Mucosa of stomach (tissue), 1 donor: ENCODE results near the gene CNOT1.
"Not testable (repeated sequence)": the region's sequence is repeated elsewhere in the genome, so short reads cannot be mapped to it uniquely, and the experiment has no call there.

Experiments
- H3K27me3 ChIP-seq: one replicate; pipeline ENCODE4 v1.7.0; 2013; ENCODE audit warnings: mild to moderate bottlenecking, low read length; ENCODE audit not compliant: control insufficient read depth, insufficient read depth
- H3K36me3 ChIP-seq: one replicate; pipeline ENCODE4 v1.7.0; 2013; ENCODE audit warnings: low read length; ENCODE audit not compliant: control insufficient read depth, insufficient read depth
- H3K4me1 ChIP-seq: one replicate; pipeline ENCODE4 v1.7.0; 2013; ENCODE audit warnings: mild to moderate bottlenecking, low read length; ENCODE audit not compliant: control insufficient read depth, insufficient read depth
- H3K4me3 ChIP-seq: one replicate; pipeline ENCODE4 v1.7.0; 2013; ENCODE audit warnings: low read length
- H3K9ac ChIP-seq: one replicate; pipeline ENCODE4 v1.7.0; 2013; ENCODE audit warnings: mild to moderate bottlenecking, low read length, moderate library complexity
- H3K9me3 ChIP-seq: one replicate; pipeline ENCODE4 v1.7.0; 2013; ENCODE audit warnings: mild to moderate bottlenecking, low read length, moderate library complexity; ENCODE audit not compliant: control insufficient read depth
- donor health status: Pancreatic carcinoma.

Gene CNOT1

GRCh38 chr16:58635502-58635901, 5.9 kb upstream of the CNOT1 start:
- Histone ChIP-seq H3K9me3 (no peaks in the 10 kb centered on the region), H3K36me3 (no peaks in the 10 kb centered on the region), H3K4me3 (no peak overlapping the region), H3K27me3 (no peaks in the 10 kb centered on the region), H3K9ac (no peak overlapping the region), H3K4me1 (peaks cover 7% of the 10 kb centered on the region)

GRCh38 chr16:58634265-58634802, 4.7 kb upstream of the CNOT1 start:
- Histone ChIP-seq H3K4me3 (no peak overlapping the region), H3K27me3 (no peaks in the 10 kb centered on the region), H3K9me3 (no peaks in the 10 kb centered on the region), H3K9ac (no peak overlapping the region), H3K36me3 (no peaks in the 10 kb centered on the region), H3K4me1 (peaks cover 7% of the 10 kb centered on the region)

GRCh38 chr16:58628845-58629732, 537 bp downstream of the CNOT1 start:
- Histone ChIP-seq H3K36me3 (no peaks in the 10 kb centered on the region), H3K9me3 (no peaks in the 10 kb centered on the region), H3K4me3 (peak overlapping the region; percentile 98), H3K4me1 (peaks cover 8% of the 10 kb centered on the region), H3K9ac (peak overlapping the region; percentile 99), H3K27me3 (no peaks in the 10 kb centered on the region)

- H3K27me3 ChIP-seq, result no peaks in the 10 kb centered on the region
- peaks cover 8% of the 10 kb centered on the region for H3K4me1 ChIP-seq
- H3K36me3 ChIP-seq, result no peaks in the 10 kb centered on the region
- H3K4me3 ChIP-seq, result no peak overlapping the region
- no peak overlapping the region for H3K9ac ChIP-seq
- H3K9me3 ChIP-seq, result no peaks in the 10 kb centered on the region
These were observed 5.4 kb downstream of the CNOT1 start for GRCh38 chr16:58624209-58624608.

GRCh38 chr16:58620396-58620795, 9.2 kb downstream of the CNOT1 start:
- Histone ChIP-seq H3K4me3 (no peak overlapping the region), H3K9ac (no peak overlapping the region), H3K27me3 (no peaks in the 10 kb centered on the region), H3K4me1 (no peaks in the 10 kb centered on the region), H3K9me3 (no peaks in the 10 kb centered on the region), H3K36me3 (no peaks in the 10 kb centered on the region)

GRCh38 chr16:58615280-58615679, 14.3 kb downstream of the CNOT1 start:
- no peaks in the 10 kb centered on the region for H3K4me1 ChIP-seq
- H3K9ac ChIP-seq, result no peak overlapping the region
- no peaks in the 10 kb centered on the region for H3K27me3 ChIP-seq
- H3K4me3 ChIP-seq, result no peak overlapping the region
- no peaks in the 10 kb centered on the region for H3K9me3 ChIP-seq
- no peaks in the 10 kb centered on the region for H3K36me3 ChIP-seq

GRCh38 chr16:58614860-58615259, 14.8 kb downstream of the CNOT1 start:
- Histone ChIP-seq H3K4me3 (no peak overlapping the region), H3K27me3 (no peaks in the 10 kb centered on the region), H3K36me3 (no peaks in the 10 kb centered on the region), H3K4me1 (no peaks in the 10 kb centered on the region), H3K9me3 (no peaks in the 10 kb centered on the region), H3K9ac (no peak overlapping the region)

- H3K9ac ChIP-seq, result no peak overlapping the region
- H3K27me3 ChIP-seq, result no peaks in the 10 kb centered on the region
- no peaks in the 10 kb centered on the region for H3K36me3 ChIP-seq
- no peaks in the 10 kb centered on the region for H3K9me3 ChIP-seq
- no peak overlapping the region for H3K4me3 ChIP-seq
- H3K4me1 ChIP-seq, result no peaks in the 10 kb centered on the region
These were observed 15.4 kb downstream of the CNOT1 start for GRCh38 chr16:58614212-58614611.

- not testable (repeated sequence) for H3K36me3 ChIP-seq, H3K9me3 ChIP-seq, H3K9ac ChIP-seq, H3K27me3 ChIP-seq, H3K4me3 ChIP-seq, H3K4me1 ChIP-seq
These were observed 16.7 kb downstream of the CNOT1 start for GRCh38 chr16:58612965-58613364.

GRCh38 chr16:58608601-58609136, 21.0 kb downstream of the CNOT1 start:
- no peaks in the 10 kb centered on the region for H3K9me3 ChIP-seq
- H3K4me1 ChIP-seq, result peaks cover 2% of the 10 kb centered on the region
- no peak overlapping the region for H3K9ac ChIP-seq
- H3K36me3 ChIP-seq, result no peaks in the 10 kb centered on the region
- H3K27me3 ChIP-seq, result no peaks in the 10 kb centered on the region
- H3K4me3 ChIP-seq, result no peak overlapping the region

GRCh38 chr16:58605562-58605961, 24.1 kb downstream of the CNOT1 start:
- Histone ChIP-seq H3K27me3 (no peaks in the 10 kb centered on the region), H3K4me3 (no peak overlapping the region), H3K36me3 (no peaks in the 10 kb centered on the region), H3K9ac (no peak overlapping the region), H3K4me1 (peaks cover 22% of the 10 kb centered on the region), H3K9me3 (no peaks in the 10 kb centered on the region)

- Histone ChIP-seq H3K27me3 (no peaks in the 10 kb centered on the region), H3K36me3 (peaks cover 4% of the 10 kb centered on the region), H3K4me1 (no peaks in the 10 kb centered on the region), H3K9ac (no peak overlapping the region), H3K4me3 (no peak overlapping the region), H3K9me3 (no peaks in the 10 kb centered on the region)
These were observed 38.5 kb downstream of the CNOT1 start for GRCh38 chr16:58591083-58591482.
